Measurements from ENCODE around the gene NMT2. TPM values are rescaled to one million over a fixed set of nuclear protein-coding genes. Genes with fewer than 3 reads are reported as not detected.

The NMT2 gene
- total RNA-seq (2012; rRNA removed) (41.0 and 51.9 TPM in 2 replicates), polyA plus RNA-seq (2012; rRNA removed) (15.5 and 18.7 TPM in 2 replicates), Bru-seq, nascent RNA (percentile 72 among the genes with signal in this experiment), BruChase-seq, experiment 1, labeled RNA remaining after a 6-hour chase (percentile 72 among the genes with signal in this experiment), BruChase-seq, experiment 2, labeled RNA remaining after a 2-hour chase (percentile 65 among the genes with signal in this experiment)
- polyA plus RNA-seq (2012; cell fraction: cytosol; rRNA removed): 5.5 and 9.5 TPM in 2 replicates
- polyA plus RNA-seq (2012; cell fraction: nucleus; rRNA removed; ENCODE audit: low replicate concordance): 6.7 and 28.2 TPM in 2 replicates
- long read RNA-seq, transcript NMT2-202 (12 exons, 2,907 nt): major isoform, 11 of 23 reads
- long read RNA-seq, partial matches to known transcripts: 5 of 23 reads
- long read RNA-seq, other reads (novel, unspliced or antisense): 5 of 23 reads

GRCh38 chr10:15168291-15168785 is at the start of gene NMT2:
Gene NMT2, minus strand, starts transcription at chr10:15168693. Its CDS starts 81 bp downstream, at chr10:15168612.
- Histone ChIP-seq H3K9me3 (ENCODE audit: control insufficient read depth, insufficient read depth, low read length) (no peaks in the 10 kb centered on the region), H3K14ac (replicated peaks; ENCODE audit: low read depth, low read length) (peak within 1 kb of the TSS; percentile 92), H2BK5ac (ENCODE audit: low read depth, low read length, poor library complexity, severe bottlenecking) (peak within 1 kb of the TSS; percentile 99), H4K8ac (ENCODE audit: low read depth in 2 of 2, low read length in 2 of 2) (peak within 1 kb of the TSS; percentile 58 to 85), H3K27me3 (ENCODE audit: control insufficient read depth, insufficient read depth, low read length) (no peaks in the 10 kb centered on the region), H2AFZ (replicated peaks; ENCODE audit: low read length, poor library complexity) (peak within 1 kb of the TSS; percentile 99), H3K9me1 (ENCODE audit: insufficient read depth, low read length) (peaks cover 3% of the 10 kb centered on the region; the same call in 1 of the 2 replicates), H3K18ac (ENCODE audit: low read depth, low read length) (peak within 1 kb of the TSS; percentile 90), H3K23ac (ENCODE audit: low read depth, low read length) (peak within 1 kb of the TSS; percentile 58), H2BK15ac (ENCODE audit: low read depth, low read length) (peak within 1 kb of the TSS; percentile 60; the same call in 1 of the 3 replicates), H2AK9ac (replicated peaks; ENCODE audit: low read depth, low read length, poor library complexity) (peak within 1 kb of the TSS; percentile 84), H4K91ac (ENCODE audit: insufficient read depth, low read depth, low read length) (peak within 1 kb of the TSS; percentile 85), H3K79me1 (ENCODE audit: low read depth in 1 of 2, low read length in 2 of 2) (peaks cover 13 to 28% of the 10 kb centered on the region in 2 experiments), H3K27ac (ENCODE audit: insufficient read depth, low read length) (peak within 1 kb of the TSS; percentile 100), H3K4ac (ENCODE audit: low read depth, low read length) (peak within 1 kb of the TSS; percentile 74), H3K4me2 (ENCODE audit: low read depth, low read length) (peak within 1 kb of the TSS; percentile 99), H3K4me1 (ENCODE audit: control insufficient read depth, insufficient read depth, low read length) (peaks cover 11% of the 10 kb centered on the region), H3K56ac (ENCODE audit: extremely low read depth, insufficient read depth, low read length) (peak within 1 kb of the TSS; percentile 58), H2AK5ac (ENCODE audit: low read depth, low read length) (peak within 1 kb of the TSS; percentile 64; the same call in 1 of the 2 replicates), H2BK120ac (ENCODE audit: low read depth, low read length) (peak within 1 kb of the TSS; percentile 41), H4K5ac (ENCODE audit: low read depth, low read length) (peak within 1 kb of the TSS; percentile 90), H3K4me3 (ENCODE audit: insufficient read depth, low read depth, low read length) (peak within 1 kb of the TSS; percentile 100), H3K36me3 (ENCODE audit: control insufficient read depth, insufficient read depth, low read length) (no peaks in the 10 kb centered on the region), H4K20me1 (ENCODE audit: insufficient read depth, low read length) (peaks cover 10% of the 10 kb centered on the region; the same call in 1 of the 2 replicates), H3K9ac (ENCODE audit: low read depth, low read length) (peak within 1 kb of the TSS; percentile 100), H2BK20ac (ENCODE audit: low read depth, low read length) (no peak within 1 kb of the TSS; the same call in 1 of the 2 replicates)
- in situ Hi-C loops (cut with MboI; ENCODE audit: low sequenced_read_pairs): no loop called here
- intact Hi-C loops (cut with micrococcal nuclease): no loop called here
- POLR2A ChIA-PET (ENCODE audit: unreplicated experiment): interaction anchor here (0.7 kb wide), 1 partner anchor 48 kb away, joined by 7 read pairs; no protein-coding TSS in a partner anchor
- ATAC-seq (ENCODE audit: low read depth): peak; percentile 90
- CTCF ChIA-PET: interaction anchor here (0.6 to 1.3 kb wide), 4 partner anchors 12 to 483 kb away, joined by 3 to 6 read pairs (median 4); no protein-coding TSS in a partner anchor
- dilution Hi-C loops (cut with HindIII; ENCODE audit: low sequenced_read_pairs, unreplicated experiment): no loop called here
- no TSS peak for BruUV-seq (replicated peaks)
- no peak for DNase-seq
- 0% methylated on average over 2 of the region's 70 CpGs; no CpG with 5 or more reads in 1 of the 2 experiments for WGBS, 2 experiments (ENCODE audit: extremely low coverage in 2 of 2, insufficient read length in 1 of 2)
- no peak for TF ChIP-seq ELK1 (IDR thresholded peaks at IDR 0.05; ENCODE audit: borderline replicate concordance, low read depth, low read length)
- no peak for TF ChIP-seq RFX5 (IDR thresholded peaks at IDR 0.05; ENCODE audit: low read depth, low read length)
- TF ChIP-seq SMC3 (IDR thresholded peaks at IDR 0.05; ENCODE audit: low read depth, low read length): peak; percentile 13; the same call in 1 of the 2 replicates
- no peak for TF ChIP-seq FOS (IDR thresholded peaks at IDR 0.05; ENCODE audit: low read depth, low read length)
- TF ChIP-seq BHLHE40 (IDR thresholded peaks at IDR 0.05; ENCODE audit: low read depth, low read length): no peak
- peak; percentile 40 for TF ChIP-seq RAD21 (IDR thresholded peaks at IDR 0.05; ENCODE audit: low read length)
- peak; percentile 66; the same call in 1 of the 2 replicates for TF ChIP-seq MAZ (IDR thresholded peaks at IDR 0.05; ENCODE audit: borderline replicate concordance, low read depth, low read length)
- TF ChIP-seq RCOR1 (IDR thresholded peaks at IDR 0.05; ENCODE audit: insufficient replicate concordance, low read length): no peak
- TF ChIP-seq CEBPB (IDR thresholded peaks at IDR 0.05; ENCODE audit: low read depth, low read length): no peak
- TF ChIP-seq CHD1 (IDR thresholded peaks at IDR 0.05; ENCODE audit: low read depth, low read length): no peak
- TF ChIP-seq MXI1 (IDR thresholded peaks at IDR 0.05; ENCODE audit: borderline replicate concordance, low read depth, low read length): peak; percentile 86; the same call in 1 of the 2 replicates
- TF ChIP-seq CTCF (conservative IDR thresholded peaks at IDR 0.05; ENCODE audit: low read depth, low read length): peak; percentile 56
